Measurements from ENCODE around the gene PRR15L. TPM values are rescaled to one million over a fixed set of nuclear protein-coding genes. Genes with fewer than 3 reads are reported as not detected.

Gene PRR15L
- total RNA-seq, 1 experiment from 2014 or later: not detected

DNA sequence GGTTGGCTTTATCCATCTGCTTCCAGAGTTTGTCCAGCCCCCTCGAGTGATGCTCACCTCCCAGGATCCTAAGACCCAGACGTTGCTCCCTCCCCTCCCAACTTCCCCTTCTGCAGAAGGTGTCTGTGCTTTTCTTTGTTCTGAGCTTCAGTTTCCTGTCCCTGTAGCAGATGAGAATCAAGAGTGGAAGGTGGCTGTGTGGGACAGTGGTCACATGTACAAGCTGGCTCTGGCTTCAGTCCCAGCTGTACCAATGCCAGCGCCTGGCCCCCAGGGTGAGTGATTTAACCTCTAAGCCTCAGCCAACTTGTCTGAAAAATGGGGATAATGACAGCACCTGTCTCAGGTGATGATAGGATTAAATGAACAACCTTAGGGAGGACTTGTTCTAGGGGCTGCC is 7.7 kb downstream of the PRR15L start:
- Histone ChIP-seq H3K27ac (ENCODE audit: insufficient read length, low read depth, low read length) (no peak overlapping the region), H2BK120ac (ENCODE audit: low read depth, low read length, poor library complexity, severe bottlenecking) (no peak overlapping the region), H3K4ac (ENCODE audit: low read depth, low read length) (no peak overlapping the region), H2AFZ (ENCODE audit: low read length) (no peak overlapping the region), H4K91ac (ENCODE audit: insufficient read length, low read depth, low read length) (no peak overlapping the region), H3T11ph (ENCODE audit: low read length) (no peak overlapping the region), H3K27me3 (ENCODE audit: insufficient read depth, low read length) (no peaks in the 10 kb centered on the region), H3K23me2 (ENCODE audit: insufficient read length, low read depth, low read length, poor library complexity, severe bottlenecking) (no peaks in the 10 kb centered on the region), H3K56ac (ENCODE audit: insufficient read length, low read depth, low read length) (no peak overlapping the region), H2BK15ac (ENCODE audit: low read depth, low read length) (no peak overlapping the region), H2BK12ac (ENCODE audit: insufficient read length, low read depth, low read length) (no peak overlapping the region), H3K14ac (ENCODE audit: insufficient read depth, low read length) (no peak overlapping the region), H3K9me3 (ENCODE audit: control insufficient read depth, low read depth, low read length) (no peaks in the 10 kb centered on the region), H3K79me2 (ENCODE audit: insufficient read depth, low read length) (no peaks in the 10 kb centered on the region), H3K18ac (ENCODE audit: insufficient read length, low read depth, low read length) (no peak overlapping the region), H2BK5ac (ENCODE audit: insufficient read length, low read length) (no peak overlapping the region), H3K9ac (ENCODE audit: extremely low read depth, insufficient read length, low read length) (no peak overlapping the region), H4K20me1 (ENCODE audit: control insufficient read depth, insufficient read depth, insufficient read length) (no peaks in the 10 kb centered on the region), H4K8ac (replicated peaks; ENCODE audit: insufficient read length, low read depth, low read length) (no peak overlapping the region), H3K23ac (ENCODE audit: insufficient read length, low read depth, low read length) (no peak overlapping the region), H3K4me2 (ENCODE audit: insufficient read depth, insufficient read length, low read length) (no peak overlapping the region), H4K5ac (ENCODE audit: insufficient read length, low read depth, low read length) (no peak overlapping the region), H2BK20ac (ENCODE audit: low read depth, low read length, poor library complexity, severe bottlenecking) (no peak overlapping the region), H3K4me1 (ENCODE audit: insufficient read depth, low read length) (no peaks in the 10 kb centered on the region), H3K79me1 (ENCODE audit: insufficient read depth, low read depth, low read length, poor library complexity, severe bottlenecking) (no peaks in the 10 kb centered on the region), H2AK5ac (ENCODE audit: insufficient read length, low read length) (no peak overlapping the region)
- Mint-ChIP-seq H3K4me1 (peaks cover 11 to 15% of the 10 kb centered on the region in 2 experiments), H3K27ac (no peak overlapping the region; a peak in 1 of 7 replicates), H3K36me3 (ENCODE audit: insufficient read depth in 1 of 3, low read depth in 3 of 3) (no peaks in the 10 kb centered on the region; a peak in 2 of 7 replicates), H3K9me3 (no peaks in the 10 kb centered on the region; a peak in 1 of 5 replicates), H3K27me3 (ENCODE audit: low read depth) (peaks cover 5% of the 10 kb centered on the region), H3K4me3 (no peak overlapping the region)
- DNase-seq: no peak
- WGBS (ENCODE audit: extremely low coverage, insufficient read length, low lambda C conversion rate): no CpG with 5 or more reads among the region's 3 CpGs
- no peak for TF ChIP-seq CTCF (conservative IDR thresholded peaks at IDR 0.05)
